Fibroblast of skin of right quadriceps (primary cell): Measurements from ENCODE around the gene RIPOR3.

ENCODE experiments used
- DNase-seq: peaks from one replicate; pipeline ENCODE4 v3.0.0-alpha.2; 2013

RIPOR3 gene

GRCh38 chr20:50690650-50691572 lies at the start of gene RIPOR3:
RIPOR3 (minus strand) TSS chr20:50691542; CDS start chr20:50691128, 414 bp downstream.
- DNase-seq = no peak

GRCh38 chr20:50737352-50737751 lies 46.0 kb upstream of the RIPOR3 start:
- DNase-seq = no peak

DNA sequence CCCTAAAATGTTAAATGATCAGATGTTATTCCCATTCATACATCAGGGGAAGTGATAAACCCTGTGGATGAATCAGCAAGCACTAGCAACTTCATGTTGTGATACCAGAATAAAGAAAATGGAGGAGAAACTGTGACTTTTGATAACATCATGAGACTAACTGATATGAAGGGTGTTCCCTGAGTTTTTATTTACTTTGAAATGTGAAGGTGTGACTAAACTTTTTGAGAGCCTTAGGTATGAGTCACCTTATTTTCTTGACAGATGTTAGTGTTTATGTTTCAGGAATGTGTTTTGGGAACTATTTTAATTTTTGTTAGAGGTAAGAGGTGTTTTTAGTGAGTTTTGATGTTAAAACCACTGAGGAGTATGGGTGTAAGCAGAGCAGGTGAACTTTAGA lies 44.5 kb upstream of the RIPOR3 start:
- DNase-seq = no peak

GRCh38 chr20:50734730-50735679 lies 43.7 kb upstream of the RIPOR3 start:
- no peak for DNase-seq

DNA sequence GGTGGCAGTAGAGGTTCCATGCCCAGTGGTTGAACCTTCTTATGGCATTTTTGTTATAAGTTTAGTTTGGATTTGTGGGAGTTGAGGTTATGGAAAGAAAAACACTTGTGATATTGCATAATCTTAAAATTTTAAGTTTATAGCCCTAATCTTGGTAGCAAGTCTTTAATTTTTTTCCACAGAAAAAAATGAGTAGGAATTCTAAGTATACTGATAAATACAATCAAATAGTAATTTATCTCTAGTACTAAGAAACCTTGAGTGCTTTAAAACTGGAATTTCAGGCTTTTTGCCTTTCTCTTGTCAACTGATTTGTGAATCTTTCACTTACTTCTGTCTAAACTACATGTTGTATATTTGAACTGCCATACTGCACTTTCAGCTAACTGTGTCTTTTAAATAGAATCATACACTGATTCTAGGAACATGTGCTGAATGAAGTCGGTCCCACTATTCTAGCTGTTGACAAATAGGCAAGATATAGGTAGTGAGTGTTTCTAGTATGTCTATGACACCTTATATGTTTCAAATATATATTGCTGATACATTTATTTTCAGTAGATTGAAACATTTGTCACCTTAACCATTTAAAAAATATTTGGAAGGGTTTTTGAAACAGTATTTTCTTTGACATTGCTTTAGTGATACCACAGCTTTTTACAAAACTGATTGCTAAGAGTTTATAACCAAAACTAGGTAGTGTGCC lies 42.5 kb upstream of the RIPOR3 start:
- no peak for DNase-seq

GRCh38 chr20:50731930-50732690 lies 40.8 kb upstream of the RIPOR3 start:
- DNase-seq = no peak

GRCh38 chr20:50731055-50731929 lies 40.0 kb upstream of the RIPOR3 start, which contains the start of gene PARD6B:
PARD6B (plus strand) TSS chr20:50731580; CDS start chr20:50731787, 207 bp downstream.
- DNase-seq = peak; percentile 94

- no peak for DNase-seq
These were observed 39.4 kb upstream of the RIPOR3 start for GRCh38 chr20:50730765-50731054.

- DNase-seq = no peak
These were observed 38.8 kb upstream of the RIPOR3 start for GRCh38 chr20:50729901-50730764.

GRCh38 chr20:50728981-50729874 lies 37.9 kb upstream of the RIPOR3 start:
- no peak for DNase-seq

- DNase-seq = no peak
These were observed 37.2 kb upstream of the RIPOR3 start for GRCh38 chr20:50728486-50728980.

- no peak for DNase-seq
These were observed 36.6 kb upstream of the RIPOR3 start for GRCh38 chr20:50727792-50728485.

- DNase-seq = no peak
These were observed 35.8 kb upstream of the RIPOR3 start for GRCh38 chr20:50726955-50727791.

GRCh38 chr20:50725724-50726005 lies 34.3 kb upstream of the RIPOR3 start:
- DNase-seq = no peak

DNA sequence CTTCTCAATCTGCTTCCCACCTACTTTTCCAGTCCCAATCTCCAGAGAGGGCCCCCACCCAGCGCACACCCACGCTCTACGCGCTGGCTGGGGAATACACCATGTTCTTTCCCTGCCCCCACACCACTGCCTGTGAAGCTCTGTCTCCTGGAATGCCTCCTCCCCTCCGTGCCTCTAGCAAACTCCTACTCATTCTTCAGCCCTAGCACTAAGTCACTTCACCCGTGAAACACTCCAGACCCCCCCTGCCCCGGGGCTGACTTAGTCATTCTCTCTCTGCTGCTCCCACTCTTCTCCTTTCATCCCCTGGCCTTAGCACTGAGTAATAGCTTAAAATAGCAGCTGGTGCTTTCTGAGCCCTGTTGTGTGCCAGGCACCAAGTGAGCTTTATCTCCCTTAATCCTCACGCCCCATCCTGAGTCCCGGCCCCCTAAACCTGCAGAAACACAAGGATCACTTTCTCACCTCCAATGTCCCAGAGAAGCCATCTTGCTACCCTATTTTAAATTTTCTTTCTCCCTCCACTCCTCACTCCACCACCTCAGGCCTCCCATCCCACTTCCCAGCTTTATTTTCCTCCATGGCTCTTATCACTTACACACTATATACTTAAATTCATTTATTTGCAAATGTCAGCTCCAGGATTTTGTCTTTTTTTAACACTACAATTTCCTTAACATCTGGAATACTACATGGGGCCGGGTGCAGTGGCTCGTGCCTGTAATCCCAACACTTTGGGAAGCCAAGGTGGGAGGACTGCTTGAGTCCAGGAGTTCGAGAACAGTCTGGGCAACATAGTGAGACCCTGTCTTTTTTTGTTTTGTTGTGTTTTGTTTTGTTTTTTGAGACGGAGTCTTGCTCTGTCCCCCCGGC lies 33.7 kb upstream of the RIPOR3 start:
- peak; percentile 93 for DNase-seq

DNA sequence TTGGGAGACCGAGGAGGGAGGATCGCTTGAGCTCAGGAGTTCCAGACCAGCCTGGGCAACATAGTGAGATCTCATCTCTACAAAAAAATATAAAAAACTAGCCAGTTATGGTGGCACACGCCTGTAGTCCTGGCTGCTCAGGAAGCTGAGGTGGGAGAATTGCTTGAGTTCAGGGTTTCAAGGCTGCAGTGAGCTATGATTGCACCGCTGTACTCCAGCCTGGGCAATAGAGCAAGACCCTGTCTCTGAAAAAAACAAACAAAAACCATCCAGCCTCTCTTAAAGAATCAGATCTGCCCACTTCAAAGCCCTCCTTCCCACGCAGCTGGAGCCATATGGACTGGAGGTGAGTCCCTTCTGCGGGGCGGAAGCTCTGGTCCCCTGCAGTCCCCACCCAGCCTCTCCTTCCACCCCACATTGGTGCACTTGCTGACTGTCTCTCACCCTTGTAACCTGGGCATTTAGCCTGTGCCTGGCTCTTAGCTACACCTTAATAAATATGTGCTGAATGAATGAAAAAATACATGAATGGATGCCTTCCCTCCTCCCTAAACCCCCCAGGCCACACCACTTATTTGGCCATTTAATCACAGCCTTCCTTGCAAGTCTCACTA lies 32.9 kb upstream of the RIPOR3 start:
- DNase-seq = no peak
